B cell (primary cell): ENCODE measurements around the gene VSTM1. TPM values are rescaled to one million over a fixed set of nuclear protein-coding genes. Genes with fewer than 3 reads are reported as not detected.

Source experiments
- ATAC-seq: fragments of 200-7000 bp; cut with Tn5 transposase; one replicate; pipeline ENCODE4 v1.10.0; 2021; ENCODE audit warnings: low read depth, mild to moderate bottlenecking, moderate number of reproducible peaks, moderate library complexity
- CTCF ChIA-PET: fragments of 350-600 bp; sonication (Branson Sonifier 250); formaldehyde crosslinking; loops from one replicate; lab custom pipeline; 2021; ENCODE audit warnings: antibody characterized with exemption, inconsistent platforms; lab: Charles Lee
- POLR2A ChIA-PET: fragments of 350-600 bp; sonication (Branson Sonifier 250); formaldehyde crosslinking; loops from one replicate; lab custom pipeline; 2021; ENCODE audit warnings: antibody characterized with exemption; lab: Charles Lee
- DNase-seq: peaks from one replicate; pipeline ENCODE4 v3.0.0; 2013
- H2AFZ ChIP-seq: 2 replicates; pipeline ENCODE4 v1.6.1; 2012; ENCODE audit warnings: mild to moderate bottlenecking, low read depth, low read length; ENCODE audit not compliant: insufficient read depth, poor library complexity, severe bottlenecking
- H3K27ac ChIP-seq, 2 donors: 1 replicate in 1 of 2; 2 replicates in 1 of 2; pipeline ENCODE4 v1.5.1; 2012 to 2013; ENCODE audit warnings: low read length in 2 of 2, mild to moderate bottlenecking in 2 of 2, moderate library complexity in 1 of 2
- H3K27me3 ChIP-seq, 4 experiments: fragments of 200-600 bp in 1 of 4; sonication (generic) in 1 of 4; replicated peaks in 1 of 4; 1 replicate in 2 of 4; 2 replicates in 2 of 4; pipeline versions ENCODE4 v1.6.1 to v1.7.0; 2013 to 2016; ENCODE audit warnings: low read length in 3 of 4, mild to moderate bottlenecking in 2 of 4, mixed read lengths in 1 of 4, moderate library complexity in 1 of 4; ENCODE audit not compliant: insufficient read depth in 4 of 4, control insufficient read depth in 3 of 4; ENCODE audit errors: control extremely low read depth in 1 of 4
- H3K36me3 ChIP-seq, 2 experiments: replicated peaks in 1 of 2; 1 replicate in 1 of 2; 2 replicates in 1 of 2; pipeline versions ENCODE4 v1.6.1 to v1.7.1; 2013; ENCODE audit warnings: low read length in 1 of 2; ENCODE audit not compliant: insufficient read depth in 2 of 2, control insufficient read depth in 1 of 2; ENCODE audit errors: control extremely low read depth in 1 of 2, extremely low read depth in 1 of 2
- H3K4me1 ChIP-seq, 2 donors: fragments of 200-600 bp in 1 of 2; sonication (generic) in 1 of 2; 1 replicate in 1 of 2; 2 replicates in 1 of 2; pipeline versions ENCODE4 v1.5.1 to v1.6.1; 2013 to 2017; ENCODE audit warnings: low read length in 2 of 2; ENCODE audit not compliant: control insufficient read depth in 2 of 2, insufficient read depth in 2 of 2
- H3K4me2 ChIP-seq: replicated peaks from 2 replicates; pipeline ENCODE3; 2012; ENCODE audit warnings: mild to moderate bottlenecking, low read depth, low read length; ENCODE audit not compliant: poor library complexity, severe bottlenecking
- H3K4me3 ChIP-seq, 5 experiments: fragments of 200-600 bp in 1 of 5; sonication (generic) in 1 of 5; 1 replicate in 3 of 5; 2 replicates in 2 of 5; pipeline versions ENCODE4 v1.5.1 to v1.7.0; 2011 to 2016; ENCODE audit warnings: low read length in 4 of 5, mild to moderate bottlenecking in 4 of 5, low read depth in 2 of 5, control low read depth in 1 of 5, moderate library complexity in 1 of 5; ENCODE audit not compliant: insufficient read depth in 1 of 5; ENCODE audit errors: control extremely low read depth in 1 of 5, extremely low read depth in 1 of 5
- H3K79me2 ChIP-seq: fragments of 200-600 bp; sonication (generic); one replicate; pipeline ENCODE4 v1.6.0; 2016; ENCODE audit warnings: low read length; ENCODE audit not compliant: control insufficient read depth, insufficient read depth
- H3K9ac ChIP-seq: fragments of 200-600 bp; sonication (generic); 2 replicates; pipeline ENCODE4 v1.6.1; 2017; ENCODE audit warnings: mild to moderate bottlenecking, low read length, moderate library complexity
- H3K9me3 ChIP-seq, 3 donors: one replicate each; pipeline versions ENCODE4 v1.6.1 to v1.7.1; 2013; ENCODE audit warnings: low read length in 2 of 3; ENCODE audit not compliant: control insufficient read depth in 2 of 3, insufficient read depth in 1 of 3; ENCODE audit errors: control extremely low read depth in 1 of 3
- H4K20me1 ChIP-seq: 2 replicates; pipeline ENCODE4 v1.6.0; 2012; ENCODE audit warnings: mild to moderate bottlenecking, low read length; ENCODE audit not compliant: insufficient read depth, control insufficient read depth, poor library complexity, severe bottlenecking
- H3K27ac Mint-ChIP-seq: one replicate; pipeline ENCODE4 v1.8.0; 2021; ENCODE audit warnings: mixed read lengths
- H3K27me3 Mint-ChIP-seq: one replicate; pipeline ENCODE4 v1.8.0; 2021; ENCODE audit warnings: mixed read lengths
- H3K4me1 Mint-ChIP-seq: one replicate; pipeline ENCODE4 v1.8.0; 2021; ENCODE audit warnings: mixed read lengths
- H3K4me3 Mint-ChIP-seq: one replicate; pipeline ENCODE4 v1.8.0; 2021; ENCODE audit warnings: mixed read lengths
- H3K9me3 Mint-ChIP-seq: one replicate; pipeline ENCODE4 v1.8.0; 2022; ENCODE audit warnings: mixed read lengths; ENCODE audit not compliant: insufficient read depth
- EZH2 ChIP-seq: IDR thresholded peaks from 2 replicates; pipeline ENCODE4 v1.6.1; 2012; ENCODE audit warnings: borderline replicate concordance, low read depth, mild to moderate bottlenecking, moderate library complexity, low read length; ENCODE audit not compliant: insufficient read depth, poor library complexity, severe bottlenecking
- WGBS: methylation state at CpG from one replicate; pipeline ENCODE4 v1.1.5; 2013; ENCODE audit warnings: missing lambda C conversion rate; ENCODE audit not compliant: insufficient coverage; 5-methylcytosine and 5-hydroxymethylcytosine counted together
- intact Hi-C: fragments of 100-400 bp; cut with micrococcal nuclease; formaldehyde crosslinking; loops from one replicate; pipeline ENCODE4 v1.10.0; 2022
- polyA plus RNA-seq: library from polyadenylated mRNA; depleted of rRNA; stranded (reverse); fragments of >200 nt; gene quantifications from 2 replicates; pipeline ENCODE4 v1.2.3, GENCODE V29; 2012
- total RNA-seq, 2 donors: library from RNA; stranded (reverse); fragments of 120-200 nt in 1 of 2; gene quantifications; 1 replicate in 1 of 2; 2 replicates in 1 of 2; pipeline versions ENCODE4 v1.2.3 to v1.2.4, GENCODE V29; 2013 to 2022
- TF ChIP-seq, protein P1 (sequence below): fragments of 200-600 bp; IDR thresholded peaks from one replicate; pipeline ENCODE4 v1.8.0; 2022; ENCODE audit warnings: antibody characterized with exemption, mild to moderate bottlenecking

The VSTM1 gene
- total and polyA plus RNA-seq, 2 donors (not counting 1 experiment from before 2014, with no cell fraction given) = 0.82 TPM; not detected in 1

DNA sequence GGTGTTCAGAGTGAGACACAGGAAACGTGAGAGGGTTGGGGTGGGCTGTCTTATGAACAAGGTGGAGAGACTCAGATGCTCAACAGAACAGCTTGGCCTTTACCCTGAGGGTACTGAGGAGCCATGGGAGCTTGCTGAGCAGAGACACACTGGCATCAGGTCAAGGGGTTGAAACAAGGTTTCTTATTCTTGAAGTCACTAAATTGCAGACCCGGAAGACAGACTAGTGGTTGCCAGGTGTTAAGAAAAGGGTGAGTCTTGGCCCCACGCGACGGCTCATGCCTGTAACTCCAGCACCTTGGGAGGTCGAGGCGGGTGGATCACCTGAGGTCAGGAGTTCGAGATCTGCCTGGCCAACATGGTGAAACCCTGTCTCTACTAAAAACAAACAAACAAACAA, 49.8 kb downstream of the VSTM1 start:
- Histone ChIP-seq H2AFZ (no peak overlapping the region), H3K27me3 (peaks cover 0 to 5% (median 0%) of the 10 kb centered on the region in 4 experiments), H4K20me1 (no peaks in the 10 kb centered on the region), H3K4me1 (no peaks in the 10 kb centered on the region), H3K9ac (no peak overlapping the region), H3K79me2 (no peaks in the 10 kb centered on the region), H3K9me3 (peaks cover 0 to 14% (median 0%) of the 10 kb centered on the region in 3 donors), H3K4me2 (no peak overlapping the region), H3K4me3 (no peak overlapping the region), H3K36me3 (no peaks in the 10 kb centered on the region), H3K27ac (no peak overlapping the region)
- ATAC-seq = no peak
- no peak overlapping the region for H3K27ac Mint-ChIP-seq
- H3K4me3 Mint-ChIP-seq = no peak overlapping the region
- TF ChIP-seq EZH2 = no peak
- TF ChIP-seq, protein P1, sequence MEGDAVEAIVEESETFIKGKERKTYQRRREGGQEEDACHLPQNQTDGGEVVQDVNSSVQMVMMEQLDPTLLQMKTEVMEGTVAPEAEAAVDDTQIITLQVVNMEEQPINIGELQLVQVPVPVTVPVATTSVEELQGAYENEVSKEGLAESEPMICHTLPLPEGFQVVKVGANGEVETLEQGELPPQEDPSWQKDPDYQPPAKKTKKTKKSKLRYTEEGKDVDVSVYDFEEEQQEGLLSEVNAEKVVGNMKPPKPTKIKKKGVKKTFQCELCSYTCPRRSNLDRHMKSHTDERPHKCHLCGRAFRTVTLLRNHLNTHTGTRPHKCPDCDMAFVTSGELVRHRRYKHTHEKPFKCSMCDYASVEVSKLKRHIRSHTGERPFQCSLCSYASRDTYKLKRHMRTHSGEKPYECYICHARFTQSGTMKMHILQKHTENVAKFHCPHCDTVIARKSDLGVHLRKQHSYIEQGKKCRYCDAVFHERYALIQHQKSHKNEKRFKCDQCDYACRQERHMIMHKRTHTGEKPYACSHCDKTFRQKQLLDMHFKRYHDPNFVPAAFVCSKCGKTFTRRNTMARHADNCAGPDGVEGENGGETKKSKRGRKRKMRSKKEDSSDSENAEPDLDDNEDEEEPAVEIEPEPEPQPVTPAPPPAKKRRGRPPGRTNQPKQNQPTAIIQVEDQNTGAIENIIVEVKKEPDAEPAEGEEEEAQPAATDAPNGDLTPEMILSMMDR = no peak
- no peaks in the 10 kb centered on the region for H3K4me1 Mint-ChIP-seq
- ChIA-PET CTCF (interaction anchor here (1.4 kb wide), 1 partner anchor 10 kb away, joined by 8 read pairs; no protein-coding TSS in a partner anchor), POLR2A (no interaction called here)
- 84% methylated on average over 8 of the region's 8 CpGs for WGBS
- intact Hi-C loops = no loop called here
- no peak for DNase-seq
- H3K9me3 Mint-ChIP-seq = no peaks in the 10 kb centered on the region
- H3K27me3 Mint-ChIP-seq = peaks cover 15% of the 10 kb centered on the region

DNA sequence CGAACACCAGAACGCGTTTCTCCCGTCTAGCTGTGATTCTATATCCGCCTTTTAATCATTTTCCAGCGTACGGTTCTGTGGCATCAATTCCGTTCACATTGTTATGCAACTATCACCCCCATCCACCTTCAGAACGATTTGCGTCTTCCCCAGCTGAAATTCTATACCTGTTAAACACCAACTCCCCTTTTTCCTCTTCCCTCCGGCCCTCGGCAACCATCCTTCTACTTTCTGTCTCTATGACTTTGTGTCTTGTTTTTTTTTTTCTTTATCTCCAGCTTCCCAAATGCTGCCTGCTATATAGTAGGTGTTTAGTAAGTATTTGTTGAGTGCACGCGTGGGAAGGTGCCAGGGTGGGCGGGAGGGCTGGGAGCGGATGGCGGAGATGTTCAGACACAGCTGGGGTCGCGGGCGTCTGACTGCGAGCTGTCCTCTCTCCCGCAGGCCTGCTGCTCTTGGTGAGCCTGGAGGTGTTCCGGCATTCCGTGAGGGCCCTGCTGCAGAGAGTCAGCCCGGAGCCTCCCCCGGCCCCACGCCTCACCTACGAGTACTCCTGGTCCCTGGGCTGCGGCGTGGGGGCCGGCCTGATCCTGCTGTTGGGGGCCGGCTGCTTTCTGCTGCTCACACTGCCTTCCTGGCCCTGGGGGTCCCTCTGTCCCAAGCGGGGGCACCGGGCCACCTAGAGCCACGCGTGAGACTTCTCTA, 52.0 kb downstream of the VSTM1 start:
- H3K4me3 ChIP-seq = no peak overlapping the region
- no peaks in the 10 kb centered on the region for H3K79me2 ChIP-seq
- 63% methylated on average over 34 of the region's 36 CpGs for WGBS
- H3K4me1 ChIP-seq = no peaks in the 10 kb centered on the region
- H2AFZ ChIP-seq = no peak overlapping the region
- POLR2A ChIA-PET = no interaction called here
- Mint-ChIP-seq H3K27ac (no peak overlapping the region), H3K4me1 (no peaks in the 10 kb centered on the region), H3K4me3 (no peak overlapping the region), H3K9me3 (no peaks in the 10 kb centered on the region), H3K27me3 (peaks cover 13% of the 10 kb centered on the region)
- CTCF ChIA-PET = interaction anchor here (0.8 to 1.5 kb wide), 2 partner anchors 14 to 159 kb away, joined by 3 to 4 read pairs; no protein-coding TSS in a partner anchor
- no peak overlapping the region for H3K4me2 ChIP-seq
- intact Hi-C loops = no loop called here
- DNase-seq (no peak), ATAC-seq (no peak)
- no peaks in the 10 kb centered on the region for H3K36me3 ChIP-seq
- H3K27me3 ChIP-seq = peaks cover 0 to 5% (median 0%) of the 10 kb centered on the region in 4 experiments
- TF ChIP-seq EZH2 = no peak
- TF ChIP-seq, protein P1 = no peak
- no peak overlapping the region for H3K9ac ChIP-seq
- no peak overlapping the region for H3K27ac ChIP-seq
- no peaks in the 10 kb centered on the region for H4K20me1 ChIP-seq
- H3K9me3 ChIP-seq = peaks cover 0 to 14% (median 0%) of the 10 kb centered on the region in 3 donors
